ENCODE measurements around the gene CDC14B. TPM values are rescaled to one million over a fixed set of nuclear protein-coding genes. Genes with fewer than 3 reads are reported as not detected.
"Not testable (repeated sequence)": the region's sequence is repeated elsewhere in the genome, so short reads cannot be mapped to it uniquely, and the experiment has no call there.

Gene CDC14B
- polyA plus RNA-seq, 3 donors: 25.0 to 28.3 (median 27.8) TPM

GRCh38 chr9:96596601-96597111 lies 23.0 kb downstream of the CDC14B start:
- no peak for DNase-seq (ENCODE audit: low read depth in 3 of 3, low spot score in 2 of 3)

- no peak for DNase-seq (ENCODE audit: low read depth in 3 of 3, low spot score in 2 of 3)
Measured at GRCh38 chr9:96587338-96588315, 32.0 kb downstream of the CDC14B start.

- DNase-seq (ENCODE audit: low read depth in 3 of 3, low spot score in 2 of 3): no peak
Measured at GRCh38 chr9:96585426-96585825, 34.2 kb downstream of the CDC14B start.

GRCh38 chr9:96582199-96582598 lies 37.4 kb downstream of the CDC14B start:
- not testable (repeated sequence) for DNase-seq (ENCODE audit: low read depth in 3 of 3, low spot score in 2 of 3)

GRCh38 chr9:96581786-96582185 lies 37.9 kb downstream of the CDC14B start:
- no peak for DNase-seq (ENCODE audit: low read depth in 3 of 3, low spot score in 2 of 3)

- DNase-seq (ENCODE audit: low read depth in 3 of 3, low spot score in 2 of 3): no peak
Measured at GRCh38 chr9:96581301-96581700, 38.3 kb downstream of the CDC14B start.

- no peak for DNase-seq (ENCODE audit: low read depth in 3 of 3, low spot score in 2 of 3)
Measured at GRCh38 chr9:96574931-96575351, 44.7 kb downstream of the CDC14B start.

GRCh38 chr9:96574455-96574854 lies 45.2 kb downstream of the CDC14B start:
- DNase-seq (ENCODE audit: low read depth in 3 of 3, low spot score in 2 of 3): no peak

- DNase-seq (ENCODE audit: low read depth in 3 of 3, low spot score in 2 of 3): peak in 1 of 3 donors; percentile 19
Measured at GRCh38 chr9:96567203-96567700, 52.4 kb downstream of the CDC14B start.

GRCh38 chr9:96566498-96567202 lies 53.0 kb downstream of the CDC14B start:
- peak in 2 of 3 donors; percentile 30 to 48 for DNase-seq (ENCODE audit: low read depth in 3 of 3, low spot score in 2 of 3)

GRCh38 chr9:96565671-96566497 lies 53.8 kb downstream of the CDC14B start:
- DNase-seq (ENCODE audit: low read depth in 3 of 3, low spot score in 2 of 3): no peak

GRCh38 chr9:96564217-96564616 lies 55.4 kb downstream of the CDC14B start:
- no peak for DNase-seq (ENCODE audit: low read depth in 3 of 3, low spot score in 2 of 3)

GRCh38 chr9:96559339-96559943 lies 60.2 kb downstream of the CDC14B start:
- DNase-seq (ENCODE audit: low read depth in 3 of 3, low spot score in 2 of 3): no peak

GRCh38 chr9:96557921-96558320 lies 61.7 kb downstream of the CDC14B start:
- DNase-seq (ENCODE audit: low read depth in 3 of 3, low spot score in 2 of 3): no peak

- DNase-seq (ENCODE audit: low read depth in 3 of 3, low spot score in 2 of 3): no peak
Measured at GRCh38 chr9:96556701-96557461, 62.8 kb downstream of the CDC14B start.

GRCh38 chr9:96555567-96556386 lies 63.9 kb downstream of the CDC14B start:
- no peak for DNase-seq (ENCODE audit: low read depth in 3 of 3, low spot score in 2 of 3)

- DNase-seq (ENCODE audit: low read depth in 3 of 3, low spot score in 2 of 3): no peak
Measured at GRCh38 chr9:96554801-96555566, 64.7 kb downstream of the CDC14B start.

GRCh38 chr9:96554326-96554725 lies 65.3 kb downstream of the CDC14B start:
- DNase-seq (ENCODE audit: low read depth in 3 of 3, low spot score in 2 of 3): no peak

Data from right renal cortex interstitium (tissue), 3 donors.